SJSA1 (cell line): ENCODE measurements around the gene LMOD1. TPM values are rescaled to one million over a fixed set of nuclear protein-coding genes. Genes with fewer than 3 reads are reported as not detected.
"Not testable (repeated sequence)": the region's sequence is repeated elsewhere in the genome, so short reads cannot be mapped to it uniquely, and the experiment has no call there.

Source experiments
- DNase-seq, 2 experiments: peaks; one replicate each; pipeline ENCODE4 v3.0.0-alpha.2; 2015 to 2020; ENCODE audit warnings: low spot score in 2 of 2, low read depth in 1 of 2
- H3K27ac ChIP-seq: fragments of 250-450 bp; sonication (Bioruptor Pico); 2 replicates; pipeline ENCODE4 v1.5.1; 2020; ENCODE audit warnings: mild to moderate bottlenecking, moderate library complexity
- H3K27me3 ChIP-seq: fragments of 250-450 bp; sonication (Bioruptor Pico); replicated peaks from 2 replicates; pipeline ENCODE4 v1.5.1; 2020; ENCODE audit warnings: mild to moderate bottlenecking, moderate library complexity
- H3K36me3 ChIP-seq: fragments of 250-450 bp; sonication (Bioruptor Pico); 2 replicates; pipeline ENCODE4 v1.5.1; 2020; ENCODE audit warnings: mild to moderate bottlenecking
- H3K4me1 ChIP-seq: fragments of 250-450 bp; sonication (Bioruptor Pico); replicated peaks from 2 replicates; pipeline ENCODE4 v1.6.1; 2021; ENCODE audit warnings: mild to moderate bottlenecking
- H3K4me3 ChIP-seq: fragments of 250-450 bp; sonication (Bioruptor Pico); 2 replicates; pipeline ENCODE4 v1.5.1; 2020; ENCODE audit warnings: mild to moderate bottlenecking
- H3K9me3 ChIP-seq: fragments of 250-450 bp; sonication (Bioruptor Pico); replicated peaks from 2 replicates; pipeline ENCODE4 v1.5.1; 2020; ENCODE audit warnings: mild to moderate bottlenecking
- total RNA-seq: library from RNA; depleted of rRNA; stranded (reverse); fragments of >200 nt; shearing (Covaris generic); gene quantifications from 2 replicates; pipeline ENCODE4 v1.2.3, GENCODE V29; 2014

Gene LMOD1
- total RNA-seq, 1 experiment from 2014 or later, result 8.1 TPM

DNA sequence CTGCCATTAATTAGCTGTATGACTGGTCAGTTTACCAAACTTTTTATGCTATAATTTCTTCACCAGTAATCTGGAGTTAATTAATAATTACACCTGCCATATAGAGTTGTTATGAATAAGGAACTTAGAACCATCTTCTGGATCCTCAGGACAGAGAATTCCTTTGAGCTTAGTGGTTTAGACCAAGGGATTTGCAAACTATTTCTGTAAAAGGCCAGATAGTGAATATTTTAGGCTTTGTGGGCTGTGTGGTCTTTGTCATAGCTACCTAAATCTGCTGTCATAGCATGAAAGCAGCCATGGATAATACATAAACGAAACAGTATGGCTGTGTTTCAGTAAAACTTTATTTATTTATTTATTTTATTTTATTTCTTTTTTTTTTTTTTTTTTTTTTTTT, 17.9 kb upstream of the LMOD1 start:
- no peaks in the 10 kb centered on the region for H3K9me3 ChIP-seq
- H3K27ac ChIP-seq, result no peak overlapping the region
- H3K4me1 ChIP-seq, result no peaks in the 10 kb centered on the region
- H3K4me3 ChIP-seq, result no peak overlapping the region
- DNase-seq, result no peak
- no peaks in the 10 kb centered on the region; the same call in 1 of the 2 replicates for H3K27me3 ChIP-seq
- peaks cover 92% of the 10 kb centered on the region for H3K36me3 ChIP-seq

DNA sequence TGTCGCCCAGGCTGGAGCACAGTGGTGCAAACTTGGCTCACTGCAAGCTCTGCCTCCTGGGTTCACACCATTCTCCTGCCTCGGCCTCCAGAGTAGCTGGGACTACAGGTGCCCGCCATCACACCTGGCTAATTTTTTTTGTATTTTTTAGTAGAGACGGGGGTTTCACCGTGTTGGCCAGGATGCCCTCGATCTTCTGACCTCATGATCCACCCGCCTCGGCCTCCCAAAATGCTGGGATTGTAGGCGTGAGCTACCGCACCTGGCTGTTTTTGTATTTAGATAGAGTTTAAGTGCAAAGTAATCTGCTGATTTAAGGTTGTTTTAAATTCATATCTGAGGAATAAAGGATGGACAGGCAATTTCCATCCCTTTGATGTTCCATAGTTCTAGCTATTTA, 16.0 kb upstream of the LMOD1 start:
- peaks cover 94% of the 10 kb centered on the region for H3K36me3 ChIP-seq

DNA sequence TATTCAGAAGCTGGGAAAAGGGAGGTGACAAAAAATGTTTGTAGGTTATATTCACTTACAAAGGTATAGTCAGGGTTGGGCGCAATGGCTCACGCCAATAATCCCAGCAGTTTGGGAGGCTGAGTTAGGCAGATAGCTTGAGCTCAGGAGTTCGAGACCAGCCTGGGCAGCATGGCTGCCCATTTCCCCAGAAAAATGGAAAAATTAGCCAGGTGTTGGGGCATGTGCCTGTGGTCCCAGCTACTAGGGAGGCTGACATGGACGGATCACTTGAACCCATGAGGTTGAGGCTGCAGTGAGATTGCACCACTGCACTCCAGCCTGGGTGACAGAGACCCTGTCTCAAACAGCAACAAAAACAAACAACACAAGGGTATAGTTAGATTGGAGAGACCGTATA, 12.0 kb upstream of the LMOD1 start:
- peaks cover 10% of the 10 kb centered on the region for H3K4me1 ChIP-seq
- no peak overlapping the region for H3K4me3 ChIP-seq
- DNase-seq, result no peak
- H3K27ac ChIP-seq, result no peak overlapping the region
- H3K9me3 ChIP-seq, result no peaks in the 10 kb centered on the region; the same call in 1 of the 2 replicates
- H3K27me3 ChIP-seq, result no peaks in the 10 kb centered on the region
- peaks cover 76% of the 10 kb centered on the region for H3K36me3 ChIP-seq

More for the DNA sequence above, 16.0 kb upstream of the LMOD1 start:
- not testable (repeated sequence) for H3K27ac ChIP-seq, DNase-seq, H3K4me3 ChIP-seq, H3K9me3 ChIP-seq, H3K4me1 ChIP-seq, H3K27me3 ChIP-seq

DNA sequence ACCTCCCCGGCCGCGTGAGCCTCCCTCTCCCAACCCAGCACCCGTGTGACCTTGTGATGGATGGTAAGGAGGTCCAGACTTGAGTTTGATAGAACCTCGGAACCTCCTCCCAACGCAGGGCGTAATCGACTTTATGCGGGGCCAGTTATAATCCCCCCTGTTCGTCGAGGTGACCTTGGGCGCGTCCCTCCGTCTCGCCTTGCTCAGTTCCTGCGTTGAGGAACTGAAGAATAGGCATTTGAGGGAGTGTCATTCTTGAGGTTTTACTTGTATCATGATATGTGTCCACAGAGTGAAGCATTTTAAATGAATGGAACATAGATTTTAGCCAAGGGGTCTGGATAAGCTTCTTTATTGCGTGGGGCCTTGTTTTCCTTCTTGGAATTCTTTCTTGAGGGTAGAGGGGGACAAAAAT, 9.4 kb upstream of the LMOD1 start:
- H3K9me3 ChIP-seq, result no peaks in the 10 kb centered on the region; the same call in 1 of the 2 replicates
- H3K36me3 ChIP-seq, result peaks cover 50% of the 10 kb centered on the region
- peak overlapping the region; percentile 53 for H3K27ac ChIP-seq
- peaks cover 10% of the 10 kb centered on the region for H3K4me1 ChIP-seq
- H3K4me3 ChIP-seq, result peak overlapping the region; percentile 67
- DNase-seq, result no peak
- no peaks in the 10 kb centered on the region for H3K27me3 ChIP-seq

DNA sequence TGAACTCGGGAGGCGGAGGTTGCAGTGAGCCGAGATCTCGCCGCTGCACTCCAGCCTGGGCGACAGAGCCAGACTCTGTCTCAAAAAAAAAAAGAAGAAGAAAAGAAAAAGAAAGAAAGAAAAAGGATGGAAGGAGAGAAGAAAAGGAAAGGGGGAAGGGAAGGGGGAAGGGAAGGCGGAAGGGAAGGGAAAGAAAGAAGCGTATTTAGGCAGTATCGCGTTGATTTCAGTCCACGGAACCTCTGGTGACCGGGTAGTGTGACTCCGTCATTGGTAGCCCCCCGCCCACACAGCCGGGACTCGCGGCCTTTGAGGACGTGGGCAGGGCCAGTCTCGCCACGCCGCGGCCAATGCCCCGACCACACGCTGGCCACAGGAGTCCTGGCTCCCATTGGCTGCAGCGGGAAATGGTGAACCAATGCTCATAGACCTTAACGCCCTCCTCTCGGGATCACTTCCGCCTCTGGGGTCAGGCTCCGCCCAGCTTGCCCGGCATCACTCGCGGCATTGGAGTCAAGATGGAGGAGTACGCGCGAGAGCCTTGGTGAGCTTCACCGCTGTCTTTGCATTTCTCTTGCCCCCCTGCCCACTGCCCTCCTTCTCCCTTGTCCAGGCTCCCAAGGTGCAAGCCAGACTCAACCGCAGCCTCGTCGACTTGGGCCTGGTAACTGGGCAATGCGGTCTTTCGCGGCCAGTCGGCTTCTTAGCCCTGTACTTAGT, 8.8 kb upstream of the LMOD1 start, which contains the start of gene TIMM17A:
Gene TIMM17A, plus strand, starts transcription at position 495 of the 720 bp plus-strand sequence. Its CDS starts 24 bp downstream, at position 519.
- Histone ChIP-seq H3K27ac (peak within 1 kb of the TSS; percentile 86), H3K36me3 (peaks cover 44% of the 10 kb centered on the region), H3K9me3 (no peaks in the 10 kb centered on the region; the same call in 1 of the 2 replicates), H3K4me3 (peak within 1 kb of the TSS; percentile 67), H3K27me3 (no peaks in the 10 kb centered on the region), H3K4me1 (peaks cover 10% of the 10 kb centered on the region)
- peak; percentile 94 to 98 for DNase-seq

DNA sequence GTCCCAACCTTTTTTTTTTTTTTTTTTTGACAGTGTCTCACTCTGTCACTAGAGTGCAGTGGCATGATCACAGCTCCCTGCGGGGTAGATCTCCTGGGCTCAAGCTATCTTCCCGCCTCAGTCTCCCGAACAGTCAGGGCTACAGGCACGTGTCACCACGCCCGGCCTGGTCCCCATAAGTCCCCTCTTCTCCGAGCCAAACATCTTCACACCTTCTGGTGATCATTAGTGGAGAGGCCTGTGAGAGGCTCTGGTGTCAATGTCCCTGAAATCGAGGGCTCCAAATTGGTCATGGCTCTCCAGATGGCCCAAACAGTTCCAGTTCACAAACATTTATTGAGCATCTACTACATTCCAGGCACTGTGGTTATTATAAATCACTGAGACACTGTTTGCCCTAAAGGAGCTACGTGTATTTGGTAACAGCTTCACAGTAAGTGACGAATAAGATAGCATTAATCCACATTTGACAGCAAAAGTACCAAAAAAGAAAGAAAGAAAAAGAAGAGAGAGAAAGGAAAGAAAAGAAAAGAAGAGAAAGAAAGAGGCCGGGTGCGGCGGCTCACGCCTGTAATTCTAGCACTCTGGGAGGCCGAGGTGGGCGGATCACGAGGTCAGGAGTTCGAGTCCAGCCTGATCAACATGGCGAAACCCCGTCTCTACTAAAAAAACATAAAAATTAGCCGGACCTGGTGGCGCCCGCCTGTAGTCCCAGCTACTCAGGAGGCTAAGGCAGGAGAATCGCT, 8.1 kb upstream of the LMOD1 start:
- H3K36me3 ChIP-seq, result peaks cover 37% of the 10 kb centered on the region
- peak overlapping the region; percentile 86 for H3K27ac ChIP-seq
- no peak for DNase-seq
- no peaks in the 10 kb centered on the region; the same call in 1 of the 2 replicates for H3K9me3 ChIP-seq
- H3K4me3 ChIP-seq, result peak overlapping the region; percentile 67
- H3K27me3 ChIP-seq, result no peaks in the 10 kb centered on the region
- peaks cover 10% of the 10 kb centered on the region for H3K4me1 ChIP-seq

DNA sequence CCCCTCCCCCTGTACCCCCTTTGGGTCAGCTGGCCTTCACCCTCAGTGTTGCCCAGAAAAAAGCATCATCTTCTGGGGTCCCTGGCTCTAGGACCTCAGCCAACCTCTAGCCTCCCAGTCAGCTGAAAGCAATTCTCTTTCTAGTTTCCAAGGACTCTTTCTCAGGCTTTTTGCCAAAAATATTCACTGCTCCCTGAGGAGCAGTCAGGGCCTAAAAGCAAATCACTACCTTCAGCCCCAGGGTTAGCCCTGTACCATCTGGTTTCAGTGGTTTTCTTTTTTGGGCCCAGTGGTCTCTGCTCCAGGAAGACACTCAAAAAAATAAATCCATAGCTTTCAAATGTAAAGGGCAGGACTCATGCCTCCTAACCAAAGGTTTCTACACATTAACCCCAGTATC, 3.1 kb upstream of the LMOD1 start:
- no peaks in the 10 kb centered on the region for H3K27me3 ChIP-seq
- H3K36me3 ChIP-seq, result no peaks in the 10 kb centered on the region
- no peak overlapping the region for H3K27ac ChIP-seq
- no peak overlapping the region for H3K4me3 ChIP-seq
- H3K9me3 ChIP-seq, result no peaks in the 10 kb centered on the region
- DNase-seq, result no peak
- H3K4me1 ChIP-seq, result peaks cover 32% of the 10 kb centered on the region

DNA sequence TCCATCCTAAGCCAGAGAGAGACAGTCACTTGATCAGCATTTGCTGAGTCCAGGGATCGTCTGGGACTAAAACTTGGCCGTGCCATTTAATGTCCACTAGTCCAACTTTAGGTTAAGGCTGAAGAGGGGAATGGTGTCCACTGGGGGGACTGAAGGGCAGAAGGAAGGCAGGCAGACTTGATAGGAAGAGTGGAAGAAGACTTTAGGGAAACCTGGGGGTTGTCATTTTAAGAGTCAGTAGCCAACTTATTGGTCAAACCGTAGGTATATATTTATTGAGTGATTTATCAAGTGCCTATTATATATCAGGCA, 1.3 kb upstream of the LMOD1 start:
- Histone ChIP-seq H3K4me1 (peaks cover 29% of the 10 kb centered on the region), H3K36me3 (no peaks in the 10 kb centered on the region), H3K9me3 (no peaks in the 10 kb centered on the region), H3K27ac (no peak overlapping the region), H3K27me3 (no peaks in the 10 kb centered on the region), H3K4me3 (no peak overlapping the region)
- no peak for DNase-seq

DNA sequence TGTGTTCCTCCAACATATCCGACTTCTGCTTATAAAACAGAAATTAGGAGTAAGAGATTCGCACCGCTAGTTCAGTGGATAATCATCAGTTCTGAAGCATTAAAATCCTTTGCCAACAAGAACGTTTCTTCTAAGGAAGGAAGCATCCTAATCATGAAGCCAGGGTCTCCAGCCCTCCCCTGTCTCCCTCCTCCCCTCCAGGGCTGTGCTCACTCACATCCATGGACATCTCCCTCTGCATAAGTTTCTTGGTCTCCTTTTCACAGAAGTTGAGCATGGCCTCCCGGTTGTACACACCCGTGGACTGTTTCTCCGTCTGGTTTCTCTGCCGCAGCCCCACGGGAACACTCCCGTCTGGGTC, 505 bp downstream of the LMOD1 start:
- H3K27me3 ChIP-seq, result no peaks in the 10 kb centered on the region
- peak overlapping the region; percentile 35 for H3K4me3 ChIP-seq
- no peaks in the 10 kb centered on the region for H3K9me3 ChIP-seq
- no peak for DNase-seq
- H3K4me1 ChIP-seq, result peaks cover 29% of the 10 kb centered on the region
- H3K27ac ChIP-seq, result no peak overlapping the region
- H3K36me3 ChIP-seq, result no peaks in the 10 kb centered on the region

DNA sequence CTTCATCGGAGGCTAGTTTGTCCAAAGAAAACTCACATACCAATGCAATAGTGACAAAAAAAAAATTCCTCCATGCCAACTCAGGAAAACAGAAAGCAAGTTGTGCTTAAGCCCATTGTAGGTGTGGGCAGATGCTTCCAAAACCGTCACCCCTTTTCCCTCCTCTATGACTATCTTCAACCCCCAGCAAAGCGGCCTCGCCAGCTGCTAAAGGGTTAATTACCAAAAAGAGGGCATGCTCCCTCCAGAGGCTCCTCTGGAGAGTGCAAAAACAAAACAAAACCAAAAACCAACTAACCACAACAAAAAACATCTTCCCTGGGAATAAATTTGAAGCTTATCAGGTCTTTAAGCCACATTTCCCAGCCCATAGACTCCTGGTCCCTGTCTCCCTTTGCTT, 1.2 kb downstream of the LMOD1 start:
- peak in 1 of 2 experiments; percentile 33 for DNase-seq
- Histone ChIP-seq H3K4me1 (peaks cover 29% of the 10 kb centered on the region), H3K27me3 (no peaks in the 10 kb centered on the region), H3K36me3 (no peaks in the 10 kb centered on the region), H3K9me3 (no peaks in the 10 kb centered on the region), H3K4me3 (peak overlapping the region; percentile 35), H3K27ac (no peak overlapping the region)

DNA sequence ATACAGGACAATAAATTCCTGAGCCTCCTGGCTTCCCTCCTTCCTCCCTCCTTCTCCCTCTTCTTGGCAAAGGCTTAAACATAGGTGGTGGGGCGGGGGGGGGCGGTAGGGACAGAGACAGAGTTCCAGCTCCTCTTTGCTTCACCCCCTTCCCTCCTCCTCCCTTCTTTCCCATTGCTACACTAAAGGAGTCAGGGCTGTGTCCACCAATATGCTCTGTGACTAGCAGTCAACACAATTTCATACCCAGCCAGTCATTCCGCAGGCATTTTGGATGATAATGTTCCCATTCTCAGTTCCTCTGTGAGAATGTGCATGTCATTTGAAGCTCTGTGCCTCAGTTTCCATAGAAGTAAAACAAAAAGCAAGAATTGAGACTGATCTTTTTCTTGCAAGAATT, 1.7 kb downstream of the LMOD1 start:
- no peak for DNase-seq
- Histone ChIP-seq H3K9me3 (no peaks in the 10 kb centered on the region), H3K4me1 (peaks cover 29% of the 10 kb centered on the region), H3K27me3 (no peaks in the 10 kb centered on the region), H3K4me3 (no peak overlapping the region), H3K27ac (no peak overlapping the region), H3K36me3 (no peaks in the 10 kb centered on the region)

DNA sequence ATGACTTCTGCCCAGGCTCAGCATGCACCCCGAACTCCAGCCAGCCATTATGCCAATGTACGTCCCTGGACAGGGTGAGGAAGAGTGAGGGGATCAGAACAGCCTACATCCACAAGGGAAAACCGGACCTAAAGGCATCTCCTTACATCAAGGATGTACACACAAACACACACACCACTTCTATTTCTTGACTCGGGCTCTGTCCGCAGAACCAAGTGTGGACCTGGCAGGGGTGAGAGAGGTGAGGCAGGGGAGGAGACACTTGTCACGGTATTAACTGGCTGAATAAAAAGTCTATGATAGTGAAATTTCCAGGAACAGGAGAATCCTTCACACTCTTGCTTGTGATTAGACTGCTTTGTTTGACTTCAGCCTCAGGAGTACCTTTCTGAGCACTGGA, 2.3 kb downstream of the LMOD1 start:
- Histone ChIP-seq H3K27ac (no peak overlapping the region), H3K4me3 (no peak overlapping the region), H3K9me3 (no peaks in the 10 kb centered on the region), H3K36me3 (no peaks in the 10 kb centered on the region), H3K27me3 (no peaks in the 10 kb centered on the region), H3K4me1 (peaks cover 32% of the 10 kb centered on the region)
- no peak for DNase-seq

DNA sequence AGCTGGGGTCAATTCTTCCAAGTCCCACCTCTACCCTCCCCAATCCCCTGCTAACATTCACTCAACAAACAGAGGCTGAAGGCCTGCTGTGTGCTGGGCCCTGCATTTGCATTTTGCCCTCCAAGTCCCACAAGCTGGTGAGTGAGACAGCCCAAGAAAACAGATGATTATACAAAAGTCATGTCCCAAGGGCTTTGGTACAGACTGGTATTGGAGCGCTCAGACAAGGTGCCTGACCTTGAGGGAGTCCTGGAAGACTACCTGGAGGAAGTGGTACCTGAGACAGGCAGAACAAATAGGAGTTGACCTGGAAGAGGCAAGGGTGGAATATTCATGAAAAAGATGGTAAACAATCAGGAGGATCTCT, 4.2 kb downstream of the LMOD1 start:
- no peak overlapping the region for H3K4me3 ChIP-seq
- peaks cover 42% of the 10 kb centered on the region for H3K4me1 ChIP-seq
- no peaks in the 10 kb centered on the region for H3K27me3 ChIP-seq
- no peaks in the 10 kb centered on the region for H3K9me3 ChIP-seq
- no peak overlapping the region for H3K27ac ChIP-seq
- H3K36me3 ChIP-seq, result no peaks in the 10 kb centered on the region
- no peak for DNase-seq

DNA sequence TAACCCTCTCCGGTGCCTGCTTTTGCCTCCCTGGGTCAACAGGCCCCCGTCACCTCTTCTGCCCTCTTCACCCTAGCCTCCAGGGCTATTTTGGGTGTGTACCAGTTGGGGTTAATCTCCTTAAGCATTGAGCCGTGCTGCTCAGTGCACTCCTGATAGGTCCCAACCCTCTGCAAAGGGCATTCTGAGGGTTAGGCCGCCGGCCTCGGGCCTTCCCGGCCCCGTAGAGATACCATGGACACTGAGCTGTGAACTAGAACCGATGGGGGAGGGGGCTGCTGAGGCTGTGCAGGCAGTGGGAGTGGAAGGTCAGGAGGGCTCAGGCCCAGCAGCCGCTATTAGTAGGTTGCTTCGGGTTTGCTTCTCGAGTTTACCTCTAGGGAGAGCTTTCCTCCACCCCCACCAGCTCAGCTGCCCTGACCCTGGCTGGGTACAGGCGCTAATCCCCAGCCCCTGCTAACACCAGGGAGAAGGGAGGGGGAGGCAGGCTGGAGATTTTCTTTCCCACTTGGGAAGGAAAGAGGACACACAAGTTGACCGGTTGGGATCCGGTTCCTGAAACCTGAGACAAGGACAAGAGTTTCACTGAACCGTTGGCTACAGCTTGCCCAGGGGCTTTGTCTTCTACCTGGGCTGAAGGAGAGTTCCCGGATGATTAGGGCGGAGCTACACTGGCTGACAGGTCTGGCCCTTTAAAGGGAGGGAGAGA, 4.8 kb downstream of the LMOD1 start:
- Histone ChIP-seq H3K4me3 (no peak overlapping the region), H3K9me3 (no peaks in the 10 kb centered on the region), H3K4me1 (peaks cover 37% of the 10 kb centered on the region), H3K36me3 (no peaks in the 10 kb centered on the region), H3K27ac (no peak overlapping the region), H3K27me3 (no peaks in the 10 kb centered on the region)
- DNase-seq, result no peak
